NCI-H1092 (cell line): ENCODE measurements around the gene DPYD.

Source experiments
- DNase-seq: peaks from one replicate; lab custom pipeline; 2025; lab: John Stamatoyannopoulos, UW

The DPYD gene

GRCh38 chr1:97610748-97611147, 310.1 kb downstream of the DPYD start:
- no peak for DNase-seq

- no peak for DNase-seq
These were observed 310.7 kb downstream of the DPYD start for GRCh38 chr1:97610102-97610501.

GRCh38 chr1:97608272-97608671, 312.6 kb downstream of the DPYD start:
- DNase-seq: no peak

GRCh38 chr1:97603776-97604175, 317.1 kb downstream of the DPYD start:
- DNase-seq: no peak

GRCh38 chr1:97603218-97603617, 317.6 kb downstream of the DPYD start:
- DNase-seq: no peak

GRCh38 chr1:97599447-97599846, 321.4 kb downstream of the DPYD start:
- no peak for DNase-seq

- DNase-seq: no peak
These were observed 327.6 kb downstream of the DPYD start for GRCh38 chr1:97593192-97593591.

GRCh38 chr1:97588772-97589171, 332.1 kb downstream of the DPYD start:
- no peak for DNase-seq

- DNase-seq: no peak
These were observed 339.2 kb downstream of the DPYD start for GRCh38 chr1:97581614-97582051.

- no peak for DNase-seq
These were observed 343.2 kb downstream of the DPYD start for GRCh38 chr1:97577613-97578012.

GRCh38 chr1:97573553-97573952, 347.3 kb downstream of the DPYD start:
- no peak for DNase-seq

GRCh38 chr1:97572561-97572960, 348.3 kb downstream of the DPYD start:
- no peak for DNase-seq

- no peak for DNase-seq
These were observed 349.1 kb downstream of the DPYD start for GRCh38 chr1:97571760-97572159.

- no peak for DNase-seq
These were observed 350.1 kb downstream of the DPYD start for GRCh38 chr1:97570691-97571090.

GRCh38 chr1:97567000-97567749, 353.7 kb downstream of the DPYD start:
- DNase-seq: no peak

- no peak for DNase-seq
These were observed 354.9 kb downstream of the DPYD start for GRCh38 chr1:97565886-97566285.

GRCh38 chr1:97563926-97564325, 356.9 kb downstream of the DPYD start:
- no peak for DNase-seq

- DNase-seq: no peak
These were observed 358.8 kb downstream of the DPYD start for GRCh38 chr1:97562081-97562480.

GRCh38 chr1:97560714-97561113, 360.1 kb downstream of the DPYD start:
- DNase-seq: no peak

GRCh38 chr1:97553971-97554370, 366.9 kb downstream of the DPYD start:
- DNase-seq: no peak

GRCh38 chr1:97551113-97551512, 369.7 kb downstream of the DPYD start:
- DNase-seq: no peak

- no peak for DNase-seq
These were observed 375.4 kb downstream of the DPYD start for GRCh38 chr1:97545446-97545845.

- no peak for DNase-seq
These were observed 380.4 kb downstream of the DPYD start for GRCh38 chr1:97540346-97540888.

GRCh38 chr1:97538113-97538512, 382.7 kb downstream of the DPYD start:
- DNase-seq: no peak
